GM12873 (cell line): ENCODE measurements around the gene NUMA1.

ENCODE experiments used
- TF ChIP-seq, protein P1 (sequence below): IDR thresholded peaks from 2 replicates; pipeline ENCODE4 v1.5.1; 2012; ENCODE audit warnings: low read depth, mild to moderate bottlenecking, moderate library complexity, low read length, control low read depth; ENCODE audit not compliant: insufficient read depth; ENCODE audit errors: missing control alignments

The NUMA1 gene

GRCh38 chr11:72122607-72123006 lies 42.3 kb upstream of the NUMA1 start:
- TF ChIP-seq, protein P1, sequence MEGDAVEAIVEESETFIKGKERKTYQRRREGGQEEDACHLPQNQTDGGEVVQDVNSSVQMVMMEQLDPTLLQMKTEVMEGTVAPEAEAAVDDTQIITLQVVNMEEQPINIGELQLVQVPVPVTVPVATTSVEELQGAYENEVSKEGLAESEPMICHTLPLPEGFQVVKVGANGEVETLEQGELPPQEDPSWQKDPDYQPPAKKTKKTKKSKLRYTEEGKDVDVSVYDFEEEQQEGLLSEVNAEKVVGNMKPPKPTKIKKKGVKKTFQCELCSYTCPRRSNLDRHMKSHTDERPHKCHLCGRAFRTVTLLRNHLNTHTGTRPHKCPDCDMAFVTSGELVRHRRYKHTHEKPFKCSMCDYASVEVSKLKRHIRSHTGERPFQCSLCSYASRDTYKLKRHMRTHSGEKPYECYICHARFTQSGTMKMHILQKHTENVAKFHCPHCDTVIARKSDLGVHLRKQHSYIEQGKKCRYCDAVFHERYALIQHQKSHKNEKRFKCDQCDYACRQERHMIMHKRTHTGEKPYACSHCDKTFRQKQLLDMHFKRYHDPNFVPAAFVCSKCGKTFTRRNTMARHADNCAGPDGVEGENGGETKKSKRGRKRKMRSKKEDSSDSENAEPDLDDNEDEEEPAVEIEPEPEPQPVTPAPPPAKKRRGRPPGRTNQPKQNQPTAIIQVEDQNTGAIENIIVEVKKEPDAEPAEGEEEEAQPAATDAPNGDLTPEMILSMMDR = no peak

GRCh38 chr11:72120930-72121329 lies 40.6 kb upstream of the NUMA1 start:
- TF ChIP-seq, protein P1 = no peak

DNA sequence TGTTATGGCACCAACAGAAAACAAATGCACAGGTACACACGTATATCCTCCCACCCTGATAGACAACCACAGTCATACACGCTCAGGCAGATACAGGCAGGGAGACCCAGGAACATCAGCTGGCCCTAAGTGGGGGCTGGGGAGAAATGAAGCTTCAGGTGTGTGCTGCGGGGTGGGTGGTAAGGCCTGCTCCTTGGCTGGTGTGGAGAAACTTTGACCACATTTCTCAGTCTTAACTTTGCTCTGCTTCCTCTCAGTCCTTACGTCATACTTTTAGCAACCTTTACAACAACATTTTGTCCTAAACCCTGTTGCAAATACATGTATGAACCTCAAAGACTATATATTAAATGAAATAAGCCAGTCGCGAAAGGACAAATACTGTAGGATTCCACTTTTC lies 38.9 kb upstream of the NUMA1 start:
- TF ChIP-seq, protein P1 = no peak

DNA sequence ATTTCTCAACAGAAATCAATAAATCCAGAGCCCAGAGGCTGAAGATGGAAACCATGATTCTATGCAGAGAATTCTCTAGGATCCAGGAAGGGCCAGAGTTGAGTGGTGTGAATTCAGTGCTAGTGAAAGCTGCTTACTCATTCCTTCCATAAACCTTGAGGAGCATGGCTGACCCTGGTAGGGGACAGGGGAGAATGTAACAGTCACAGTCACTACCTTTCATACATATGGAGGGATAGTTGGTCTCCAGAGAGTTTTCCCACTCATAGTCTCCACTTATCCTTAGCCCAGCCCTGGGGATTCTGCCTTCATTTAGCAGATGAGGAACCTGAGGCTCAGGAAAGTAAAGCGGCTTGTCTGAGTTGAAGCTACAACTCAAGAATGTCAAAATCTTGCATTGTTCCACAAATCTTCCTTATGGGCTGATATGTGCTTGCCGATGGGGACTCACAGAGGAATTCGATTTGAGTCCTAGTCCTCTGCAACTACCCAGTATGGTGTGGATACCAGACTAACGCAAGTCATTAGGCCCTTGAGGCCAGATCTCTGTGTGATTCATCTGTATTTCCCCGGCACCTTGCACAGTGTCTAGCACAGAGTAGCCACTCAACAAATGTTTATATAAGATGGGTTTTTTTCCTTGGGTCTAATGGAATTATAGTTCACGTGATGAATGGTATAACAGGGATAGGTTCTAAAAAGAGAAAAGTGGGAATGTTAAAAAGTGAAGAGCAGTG lies 35.8 kb upstream of the NUMA1 start:
- TF ChIP-seq, protein P1 = no peak

DNA sequence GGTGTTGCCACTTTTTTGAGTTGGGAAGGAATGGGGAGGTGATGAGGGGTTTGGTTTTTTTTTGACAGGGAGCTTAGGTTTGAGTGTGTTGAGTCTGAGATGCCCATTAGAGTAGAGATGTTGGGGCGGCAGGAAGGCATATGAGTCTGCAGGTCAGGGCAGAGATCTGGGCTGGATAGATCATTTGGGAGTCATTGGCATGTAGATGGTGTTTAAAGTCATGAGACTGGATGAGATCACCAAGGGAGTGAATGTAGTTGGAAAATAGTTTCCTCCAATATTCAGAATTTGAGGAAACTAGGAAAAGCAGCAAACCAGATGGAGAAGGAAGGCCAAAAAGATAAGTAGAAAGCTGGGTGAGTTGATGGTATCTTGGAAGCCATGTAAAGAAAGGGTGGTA lies 34.2 kb upstream of the NUMA1 start:
- TF ChIP-seq, protein P1 = no peak

DNA sequence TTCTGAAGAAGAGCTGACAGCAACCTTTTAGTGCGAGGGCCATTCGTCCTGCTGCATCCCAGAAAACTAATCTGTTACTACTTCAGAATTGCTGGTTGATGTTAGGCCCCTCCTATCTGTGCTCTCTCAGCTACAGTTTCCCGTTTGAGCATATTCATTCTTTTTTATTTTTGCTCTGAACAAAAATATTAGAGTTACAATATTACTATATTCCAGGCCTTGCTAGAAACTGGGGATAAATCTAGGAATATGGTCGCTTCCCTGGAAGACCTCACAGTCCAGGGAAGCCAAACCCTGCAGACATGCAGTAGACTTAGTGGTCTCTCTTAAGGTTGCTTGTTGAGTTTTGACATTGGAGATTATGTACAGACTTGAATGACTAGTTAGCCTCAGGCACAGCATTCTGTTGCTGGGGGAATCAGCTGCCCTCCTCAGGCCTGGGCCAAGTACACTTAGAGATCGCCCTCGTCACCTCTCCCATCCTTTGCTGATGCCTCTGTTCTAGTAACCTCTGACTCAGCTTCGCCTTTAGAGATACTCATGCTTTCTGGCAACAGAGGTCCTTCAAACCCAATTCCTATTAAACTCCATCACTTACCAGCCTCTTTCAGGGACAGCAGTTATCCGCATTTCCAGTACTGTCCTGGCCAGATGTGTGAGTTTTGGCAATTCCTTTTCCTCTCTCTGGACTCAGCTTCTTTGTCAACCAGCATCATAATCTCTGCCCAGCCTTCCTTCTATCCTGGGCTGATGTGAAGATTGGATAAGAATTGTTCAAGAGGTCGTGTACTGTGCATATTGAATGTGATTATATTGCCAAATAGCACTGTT lies 32.9 kb upstream of the NUMA1 start:
- TF ChIP-seq, protein P1 = no peak
